H1 (cell line): ENCODE measurements around the gene EDA. TPM values are rescaled to one million over a fixed set of nuclear protein-coding genes. Genes with fewer than 3 reads are reported as not detected.

Source experiments
- CTCF ChIA-PET: fragments of 300-600 bp; sonication (Branson Sonifier 250); formaldehyde crosslinking; loops from one replicate; lab custom pipeline; 2021; ENCODE audit not compliant: partially characterized antibody; lab: Charles Lee
- POLR2A ChIA-PET: fragments of 300-600 bp; sonication (Branson Sonifier 250); formaldehyde crosslinking; loops from one replicate; lab custom pipeline; 2021; ENCODE audit warnings: inconsistent platforms; ENCODE audit not compliant: partially characterized antibody; lab: Charles Lee
- DNase-seq, 2 experiments: peaks; one replicate each; pipeline versions ENCODE4 v3.0.0 to v3.0.0-alpha.2; 2010 to 2022; ENCODE audit warnings: low spot score in 2 of 2, low read depth in 1 of 2, mixed read lengths in 1 of 2
- FAIRE-seq: peaks from 2 replicates; lab custom pipeline; 2011; peaks lifted over from hg19 to GRCh38; lab: Jason Lieb, UNC
- H2AFZ ChIP-seq: 2 replicates; pipeline ENCODE4 v1.8.1; 2012; ENCODE audit warnings: low read length, inconsistent platforms
- H2AK5ac ChIP-seq: 2 replicates; pipeline ENCODE4 v1.6.1; 2013; ENCODE audit warnings: low read depth, low read length
- H2BK120ac ChIP-seq: replicated peaks from 2 replicates; pipeline ENCODE3; 2013; ENCODE audit warnings: low read depth, low read length, inconsistent platforms
- H2BK12ac ChIP-seq: 2 replicates; pipeline ENCODE4 v1.6.1; 2013; ENCODE audit warnings: low read depth, low read length
- H2BK15ac ChIP-seq: 2 replicates; pipeline ENCODE4 v1.6.1; 2013; ENCODE audit warnings: low read length
- H2BK20ac ChIP-seq: 2 replicates; pipeline ENCODE4 v1.6.1; 2013; ENCODE audit warnings: low read length
- H2BK5ac ChIP-seq: 2 replicates; pipeline ENCODE4 v1.6.1; 2013; ENCODE audit warnings: low read depth, low read length
- H3K14ac ChIP-seq: 2 replicates; pipeline ENCODE4 v1.6.1; 2013; ENCODE audit warnings: inconsistent platforms; ENCODE audit not compliant: insufficient read length
- H3K18ac ChIP-seq: 2 replicates; pipeline ENCODE4 v1.6.1; 2013; ENCODE audit warnings: low read length; ENCODE audit errors: extremely low read depth
- H3K23ac ChIP-seq: 2 replicates; pipeline ENCODE4 v1.6.1; 2013; ENCODE audit warnings: inconsistent platforms; ENCODE audit not compliant: insufficient read length
- H3K23me2 ChIP-seq: 2 replicates; pipeline ENCODE4 v1.6.1; 2013; ENCODE audit warnings: low read depth, low read length
- H3K27ac ChIP-seq: 2 replicates; pipeline ENCODE4 v1.6.1; 2011; ENCODE audit warnings: low read depth, low read length, inconsistent platforms
- H3K27me3 ChIP-seq, 4 experiments: replicated peaks in 1 of 4; 1 replicate in 1 of 4; 2 replicates in 3 of 4; pipeline versions ENCODE4 v1.6.1 to v1.8.1; 2011 to 2013; ENCODE audit warnings: low read length in 3 of 4, mild to moderate bottlenecking in 3 of 4, inconsistent platforms in 2 of 4, mixed read lengths in 2 of 4, moderate library complexity in 1 of 4; ENCODE audit not compliant: control insufficient read depth in 3 of 4, insufficient read depth in 3 of 4; ENCODE audit errors: extremely low read depth in 1 of 4
- H3K36me3 ChIP-seq, 4 experiments: 2 replicates each; pipeline versions ENCODE4 v1.6.1 to v1.8.1; 2011 to 2013; ENCODE audit warnings: mild to moderate bottlenecking in 4 of 4, low read length in 3 of 4, moderate library complexity in 2 of 4, control low read depth in 1 of 4, inconsistent platforms in 1 of 4; ENCODE audit not compliant: insufficient read depth in 4 of 4, control insufficient read depth in 2 of 4
- H3K4ac ChIP-seq: replicated peaks from 2 replicates; pipeline ENCODE3; 2013; ENCODE audit warnings: low read length, low read depth, mixed read lengths, inconsistent platforms; ENCODE audit not compliant: insufficient read length
- H3K4me1 ChIP-seq, 4 experiments: replicated peaks in 1 of 4; 1 replicate in 1 of 4; 2 replicates in 3 of 4; pipeline versions ENCODE4 v1.6.1 to v1.8.1; 2011 to 2013; ENCODE audit warnings: low read length in 3 of 4, inconsistent platforms in 2 of 4, mixed read lengths in 1 of 4; ENCODE audit not compliant: insufficient read depth in 4 of 4, control insufficient read depth in 3 of 4
- H3K4me2 ChIP-seq, 2 experiments: 2 replicates each; pipeline versions ENCODE4 v1.6.1 to v1.8.1; 2011 to 2013; ENCODE audit warnings: low read depth in 2 of 2, low read length in 2 of 2, control low read depth in 1 of 2, inconsistent platforms in 1 of 2, mild to moderate bottlenecking in 1 of 2; ENCODE audit not compliant: insufficient read depth in 1 of 2
- H3K4me3 ChIP-seq, 4 experiments: fragments of 200-600, 300-600 bp in 1 of 4; sonication (generic), shearing (Covaris generic), sonication (Bioruptor Twin) in 1 of 4; 2 replicates each; pipeline versions ENCODE4 v1.5.1 to v1.8.1; 2011 to 2016; ENCODE audit warnings: low read length in 4 of 4, low read depth in 3 of 4, control low read depth in 2 of 4, inconsistent platforms in 2 of 4, mild to moderate bottlenecking in 2 of 4, mixed read lengths in 1 of 4, moderate library complexity in 1 of 4; ENCODE audit not compliant: insufficient read depth in 2 of 4; ENCODE audit errors: extremely low read depth in 1 of 4
- H3K56ac ChIP-seq: replicated peaks from 2 replicates; pipeline ENCODE3; 2013; ENCODE audit warnings: low read depth, mild to moderate bottlenecking, mixed read lengths, low read length, inconsistent platforms; ENCODE audit not compliant: insufficient read length
- H3K79me1 ChIP-seq: 2 replicates; pipeline ENCODE4 v1.6.1; 2013; ENCODE audit warnings: low read depth, low read length, control low read depth
- H3K79me2 ChIP-seq, 2 experiments: 2 replicates each; pipeline versions ENCODE4 v1.6.1 to v1.8.1; 2012 to 2013; ENCODE audit warnings: low read length in 2 of 2, mild to moderate bottlenecking in 2 of 2, inconsistent platforms in 1 of 2; ENCODE audit not compliant: insufficient read depth in 2 of 2, control insufficient read depth in 1 of 2
- H3K9ac ChIP-seq, 4 experiments: replicated peaks in 1 of 4; 1 replicate in 1 of 4; 2 replicates in 3 of 4; pipeline versions ENCODE4 v1.6.1 to v1.8.1; 2011 to 2013; ENCODE audit warnings: low read depth in 3 of 4, low read length in 3 of 4, control low read depth in 2 of 4, mild to moderate bottlenecking in 2 of 4, moderate library complexity in 2 of 4, inconsistent platforms in 1 of 4; ENCODE audit errors: extremely low read depth in 1 of 4
- H3K9me3 ChIP-seq, 2 experiments: 2 replicates each; pipeline versions ENCODE4 v1.6.1 to v1.8.1; 2012 to 2013; ENCODE audit warnings: mild to moderate bottlenecking in 2 of 2, moderate library complexity in 2 of 2, control low read depth in 1 of 2, inconsistent platforms in 1 of 2, low read depth in 1 of 2, low read length in 1 of 2, mixed read lengths in 1 of 2; ENCODE audit not compliant: insufficient read depth in 2 of 2
- H4K20me1 ChIP-seq, 2 experiments: replicated peaks in 1 of 2; 2 replicates each; pipeline versions ENCODE3 to v1.8.1; 2011 to 2013; ENCODE audit warnings: inconsistent platforms in 2 of 2, low read length in 2 of 2, mild to moderate bottlenecking in 1 of 2; ENCODE audit not compliant: insufficient read depth in 2 of 2, control insufficient read depth in 1 of 2
- H4K5ac ChIP-seq: 2 replicates; pipeline ENCODE4 v1.6.1; 2013; ENCODE audit warnings: low read length, low read depth, mixed read lengths, inconsistent platforms; ENCODE audit not compliant: insufficient read length
- H4K8ac ChIP-seq: 2 replicates; pipeline ENCODE4 v1.8.0; 2013; ENCODE audit warnings: mild to moderate bottlenecking, moderate library complexity, low read length, inconsistent platforms; ENCODE audit not compliant: insufficient read depth; ENCODE audit errors: extremely low read depth
- H4K91ac ChIP-seq: replicated peaks from 2 replicates; pipeline ENCODE3; 2013; ENCODE audit warnings: low read length, mixed read lengths, inconsistent platforms; ENCODE audit not compliant: insufficient read length
- CBX8 ChIP-seq: fragments of 300-800, 300-1000 bp; sonication (generic); IDR thresholded peaks from 2 replicates; pipeline ENCODE4 v1.7.1; 2016; ENCODE audit warnings: low read depth, low read length, borderline replicate concordance
- GTF2F1 ChIP-seq: IDR thresholded peaks from 2 replicates; pipeline ENCODE4 v1.6.1; 2012; ENCODE audit warnings: low read depth, low read length, improper control_type of control experiment, borderline replicate concordance
- KDM1A ChIP-seq: fragments of 200-600, 300-600 bp; sonication (generic); IDR thresholded peaks from 2 replicates; pipeline ENCODE4 v1.7.1; 2016; ENCODE audit warnings: mild to moderate bottlenecking, low read length, borderline replicate concordance
- TAF7 ChIP-seq: optimal IDR thresholded peaks from 2 replicates; pipeline ENCODE3; 2011; ENCODE audit warnings: low read depth, mild to moderate bottlenecking, inconsistent platforms, low read length, moderate library complexity, borderline replicate concordance
- WGBS, 2 experiments: shearing (Covaris generic) in 1 of 2; methylation state at CpG; one replicate each; pipeline versions ENCODE4 v1.1.6 to v1.1.7; 2013 to 2015; ENCODE audit warnings: low lambda C conversion rate in 2 of 2, mixed read lengths in 2 of 2, inconsistent platforms in 1 of 2, low coverage in 1 of 2, missing lambda C conversion rate in 1 of 2; ENCODE audit not compliant: insufficient replicate concordance in 2 of 2, insufficient coverage in 1 of 2, insufficient read length in 1 of 2; ENCODE audit errors: extremely low coverage in 1 of 2, missing lambda C conversion rate in 1 of 2; 5-methylcytosine and 5-hydroxymethylcytosine counted together
- polyA plus RNA-seq, 7 experiments: library from polyadenylated mRNA; depleted of rRNA in 3 of 7; stranded (reverse) in 5 of 7; unstranded in 2 of 7; fragments of >200 nt in 5 of 7; fragments of 200-250 nt in 2 of 7; gene quantifications; 1 replicate in 5 of 7; 2 replicates in 1 of 7; 4 replicates in 1 of 7; pipeline versions ENCODE4 v1.2.1 to v1.2.3, GENCODE V29; 2011 to 2013; ENCODE audit warnings: missing spikeins in 2 of 7, mixed read lengths in 2 of 7
- total RNA-seq: library from RNA; stranded (reverse); fragmentation: NEBNext Ultra II Directional; extraction: Animal tissue kit (Norgen Biotek cat#: 25700); gene quantifications from 2 replicates; pipeline ENCODE4 v1.2.1, GENCODE V29; 2021

Gene EDA
- total and polyA plus RNA-seq, 2 of the 8 experiments (the other 6 are each of a cell fraction or from before 2014, with no cell fraction given) = 7.5 to 10.5 TPM

DNA sequence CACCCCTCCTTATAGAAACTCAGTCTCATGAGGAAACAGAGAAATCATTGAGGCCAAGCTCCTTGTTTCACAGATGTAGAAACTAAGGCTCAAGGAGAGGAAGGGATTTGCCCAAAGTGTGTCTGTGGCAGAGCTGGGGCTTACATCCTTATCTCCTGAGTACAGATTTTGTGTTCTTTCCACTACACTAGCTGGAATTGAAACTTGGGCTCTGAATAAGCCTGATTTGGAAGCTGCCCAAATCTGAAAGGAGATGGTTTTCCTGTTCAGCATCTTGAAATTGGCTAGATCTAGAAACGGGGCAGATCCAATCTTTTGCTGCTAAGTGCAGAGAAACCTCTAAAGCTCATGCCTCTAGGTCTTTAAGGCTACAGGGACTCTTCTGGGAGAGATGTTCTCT, 409.6 kb downstream of the EDA start:
- H3K9ac ChIP-seq = no peak overlapping the region
- H3K4me2 ChIP-seq = no peak overlapping the region
- H3K79me1 ChIP-seq = no peaks in the 10 kb centered on the region
- H3K23me2 ChIP-seq = no peaks in the 10 kb centered on the region
- no peak overlapping the region for H2BK20ac ChIP-seq
- no peak for FAIRE-seq
- WGBS, 2 experiments = 90% methylated on average over 1 of the region's 1 CpG; no CpG with 5 or more reads in 1 of the 2 experiments
- ChIA-PET CTCF (interaction anchor here (0.7 to 0.9 kb wide), 3 partner anchors 8 to 18 kb away, joined by 3 to 4 read pairs (median 3); no protein-coding TSS in a partner anchor), POLR2A (no interaction called here)
- no peaks in the 10 kb centered on the region for H3K79me2 ChIP-seq
- H3K14ac ChIP-seq = no peak overlapping the region
- H2BK15ac ChIP-seq = no peak overlapping the region
- peaks cover 0 to 2% (median 0%) of the 10 kb centered on the region in 4 experiments; a peak in 1 of 7 replicates for H3K4me1 ChIP-seq
- no peak overlapping the region for H3K18ac ChIP-seq
- H4K8ac ChIP-seq = no peak overlapping the region
- H3K23ac ChIP-seq = no peak overlapping the region
- no peak overlapping the region for H3K27ac ChIP-seq
- no peaks in the 10 kb centered on the region for H3K36me3 ChIP-seq
- DNase-seq = no peak
- no peak overlapping the region for H2BK12ac ChIP-seq
- no peak overlapping the region for H2AFZ ChIP-seq
- H2BK5ac ChIP-seq = no peak overlapping the region
- H3K9me3 ChIP-seq = no peaks in the 10 kb centered on the region
- H3K4ac ChIP-seq = no peak overlapping the region
- no peak overlapping the region for H3K56ac ChIP-seq
- no peaks in the 10 kb centered on the region for H3K27me3 ChIP-seq
- no peak overlapping the region for H2BK120ac ChIP-seq
- no peak overlapping the region for H4K91ac ChIP-seq
- H4K20me1 ChIP-seq = no peaks in the 10 kb centered on the region
- no peak overlapping the region for H4K5ac ChIP-seq
- H3K4me3 ChIP-seq = no peak overlapping the region
- no peak overlapping the region for H2AK5ac ChIP-seq
- TF ChIP-seq KDM1A (no peak), TAF7 (no peak), CBX8 (no peak), GTF2F1 (no peak)
